ENCODE measurements around the gene GMPR2. TPM values are rescaled to one million over a fixed set of nuclear protein-coding genes. Genes with fewer than 3 reads are reported as not detected.

The GMPR2 gene
- total and polyA plus RNA-seq, 2 of the 13 experiments (the other 11 are each of a cell fraction or from before 2014, with no cell fraction given): 210 to 273 TPM

- TF ChIP-seq, protein P1, sequence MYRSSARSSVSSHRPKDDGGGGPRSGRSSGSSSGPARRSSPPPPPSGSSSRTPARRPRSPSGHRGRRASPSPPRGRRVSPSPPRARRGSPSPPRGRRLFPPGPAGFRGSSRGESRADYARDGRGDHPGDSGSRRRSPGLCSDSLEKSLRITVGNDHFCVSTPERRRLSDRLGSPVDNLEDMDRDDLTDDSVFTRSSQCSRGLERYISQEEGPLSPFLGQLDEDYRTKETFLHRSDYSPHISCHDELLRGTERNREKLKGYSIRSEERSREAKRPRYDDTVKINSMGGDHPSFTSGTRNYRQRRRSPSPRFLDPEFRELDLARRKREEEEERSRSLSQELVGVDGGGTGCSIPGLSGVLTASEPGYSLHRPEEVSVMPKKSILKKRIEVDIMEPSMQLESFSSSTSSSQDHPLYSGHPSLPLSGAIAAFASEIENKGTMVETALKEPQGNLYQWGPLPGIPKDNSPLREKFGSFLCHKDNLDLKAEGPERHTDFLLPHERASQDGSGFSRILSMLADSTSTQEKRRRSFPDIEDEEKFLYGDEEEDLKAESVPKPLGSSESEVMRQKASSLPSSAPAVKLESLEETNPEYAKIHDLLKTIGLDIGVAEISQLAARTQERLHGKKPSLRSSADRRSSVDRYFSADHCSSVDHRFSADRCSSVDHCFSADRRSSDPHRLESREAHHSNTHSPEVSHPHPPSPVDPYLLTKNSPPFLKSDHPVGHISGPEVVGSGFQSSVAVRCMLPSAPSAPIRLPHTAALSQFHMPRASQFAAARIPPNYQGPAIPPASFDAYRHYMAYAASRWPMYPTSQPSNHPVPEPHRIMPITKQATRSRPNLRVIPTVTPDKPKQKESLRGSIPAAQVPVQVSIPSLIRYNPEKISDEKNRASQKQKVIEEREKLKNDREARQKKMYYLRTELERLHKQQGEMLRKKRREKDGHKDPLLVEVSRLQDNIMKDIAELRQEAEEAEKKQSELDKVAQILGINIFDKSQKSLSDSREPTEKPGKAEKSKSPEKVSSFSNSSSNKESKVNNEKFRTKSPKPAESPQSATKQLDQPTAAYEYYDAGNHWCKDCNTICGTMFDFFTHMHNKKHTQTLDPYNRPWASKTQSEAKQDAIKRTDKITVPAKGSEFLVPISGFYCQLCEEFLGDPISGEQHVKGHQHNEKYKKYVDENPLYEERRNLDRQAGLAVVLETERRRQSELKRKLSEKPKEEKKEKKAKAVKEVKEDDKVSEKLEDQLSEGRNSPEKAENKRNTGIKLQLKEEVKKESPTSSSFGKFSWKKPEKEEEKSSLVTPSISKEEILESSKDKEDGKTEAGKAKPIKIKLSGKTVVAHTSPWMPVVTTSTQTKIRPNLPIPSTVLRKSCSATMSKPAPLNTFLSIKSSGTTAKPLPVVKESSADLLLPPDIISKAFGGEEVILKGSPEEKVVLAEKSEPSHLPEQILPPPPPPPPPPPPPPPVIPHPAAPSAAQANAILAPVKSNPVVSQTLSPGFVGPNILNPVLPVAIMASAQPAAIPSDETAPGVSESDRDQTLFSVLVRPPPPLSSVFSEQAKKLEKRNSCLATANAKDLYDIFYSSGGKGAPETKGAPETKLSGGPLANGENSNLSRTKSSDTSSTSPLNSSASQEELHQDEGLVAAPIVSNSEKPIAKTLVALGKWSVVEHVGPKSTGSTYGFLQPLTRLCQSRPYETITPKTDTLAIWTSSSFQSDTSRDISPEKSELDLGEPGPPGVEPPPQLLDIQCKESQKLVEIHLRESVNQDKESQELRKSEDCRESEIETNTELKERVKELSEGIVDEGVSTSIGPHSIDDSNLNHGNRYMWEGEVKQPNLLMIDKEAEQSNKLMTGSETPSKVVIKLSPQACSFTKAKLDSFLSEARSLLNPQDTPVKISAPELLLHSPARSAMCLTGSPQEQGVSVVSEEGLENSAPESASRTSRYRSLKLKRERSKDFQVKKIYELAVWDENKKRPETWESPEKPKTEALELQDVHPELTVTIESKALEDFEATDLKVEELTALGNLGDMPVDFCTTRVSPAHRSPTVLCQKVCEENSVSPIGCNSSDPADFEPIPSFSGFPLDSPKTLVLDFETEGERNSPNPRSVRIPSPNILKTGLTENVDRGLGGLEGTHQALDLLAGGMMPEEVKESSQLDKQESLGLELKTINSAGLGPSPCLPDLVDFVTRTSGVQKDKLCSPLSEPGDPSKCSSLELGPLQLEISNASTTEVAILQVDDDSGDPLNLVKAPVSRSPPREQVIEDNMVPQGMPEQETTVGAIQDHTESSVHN (CRISPR knock-in tag; IDR thresholded peaks at IDR 0.05): peak; percentile 97
- TF ChIP-seq ZNF343 (CRISPR knock-in tag; IDR thresholded peaks at IDR 0.05): peak; percentile 99
- peak; percentile 98 for TF ChIP-seq ASH2L (IDR thresholded peaks at IDR 0.05; ENCODE audit: insufficient read length, low read depth, low read length)
- peak; percentile 92 for TF ChIP-seq THAP7 (CRISPR knock-in tag; IDR thresholded peaks at IDR 0.05)
- TF ChIP-seq KLF16 (CRISPR knock-in tag; IDR thresholded peaks at IDR 0.05): peak; percentile 81 to 93
- TF ChIP-seq, protein P2, sequence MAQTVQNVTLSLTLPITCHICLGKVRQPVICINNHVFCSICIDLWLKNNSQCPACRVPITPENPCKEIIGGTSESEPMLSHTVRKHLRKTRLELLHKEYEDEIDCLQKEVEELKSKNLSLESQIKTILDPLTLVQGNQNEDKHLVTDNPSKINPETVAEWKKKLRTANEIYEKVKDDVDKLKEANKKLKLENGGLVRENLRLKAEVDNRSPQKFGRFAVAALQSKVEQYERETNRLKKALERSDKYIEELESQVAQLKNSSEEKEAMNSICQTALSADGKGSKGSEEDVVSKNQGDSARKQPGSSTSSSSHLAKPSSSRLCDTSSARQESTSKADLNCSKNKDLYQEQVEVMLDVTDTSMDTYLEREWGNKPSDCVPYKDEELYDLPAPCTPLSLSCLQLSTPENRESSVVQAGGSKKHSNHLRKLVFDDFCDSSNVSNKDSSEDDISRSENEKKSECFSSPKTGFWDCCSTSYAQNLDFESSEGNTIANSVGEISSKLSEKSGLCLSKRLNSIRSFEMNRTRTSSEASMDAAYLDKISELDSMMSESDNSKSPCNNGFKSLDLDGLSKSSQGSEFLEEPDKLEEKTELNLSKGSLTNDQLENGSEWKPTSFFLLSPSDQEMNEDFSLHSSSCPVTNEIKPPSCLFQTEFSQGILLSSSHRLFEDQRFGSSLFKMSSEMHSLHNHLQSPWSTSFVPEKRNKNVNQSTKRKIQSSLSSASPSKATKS (CRISPR knock-in tag; IDR thresholded peaks at IDR 0.05): no peak
- TF ChIP-seq RBM22 (optimal IDR thresholded peaks at IDR 0.05; ENCODE audit: low read length): peak; percentile 90
- 0 out of 2 replicates have a peak, but pooled peaks have one; percentile 57 for TF ChIP-seq ZNF292 (CRISPR knock-in tag; IDR thresholded peaks at IDR 0.05; ENCODE audit: borderline replicate concordance, low read depth)
- no peak for TF ChIP-seq ATM (IDR thresholded peaks at IDR 0.05; ENCODE audit: borderline replicate concordance)
- peak; percentile 91 for TF ChIP-seq ZFX (CRISPR knock-in tag; IDR thresholded peaks at IDR 0.05; ENCODE audit: low read depth)
- TF ChIP-seq ZNF354B (CRISPR knock-in tag; IDR thresholded peaks at IDR 0.05): no peak
- peak; percentile 86; the same call in 1 of the 2 replicates for TF ChIP-seq GATA4 (IDR thresholded peaks at IDR 0.05; ENCODE audit: borderline replicate concordance, low read depth)
- peak; percentile 99 for TF ChIP-seq HOXA3 (CRISPR knock-in tag; IDR thresholded peaks at IDR 0.05)
- TF ChIP-seq ZNF124 (CRISPR knock-in tag; IDR thresholded peaks at IDR 0.05): peak; percentile 24; the same call in 1 of the 2 replicates
- TF ChIP-seq SRSF4 (IDR thresholded peaks at IDR 0.05; ENCODE audit: low read depth, low read length, poor library complexity, severe bottlenecking): peak; percentile 84
- TF ChIP-seq RARG (CRISPR knock-in tag; IDR thresholded peaks at IDR 0.05; ENCODE audit: low read depth): no peak
- TF ChIP-seq ZC3H13 (CRISPR knock-in tag; IDR thresholded peaks at IDR 0.05): peak; percentile 96
Measured at GRCh38 chr14:24212924-24213865, 19.5 kb upstream of the GMPR2 start, which contains the start of gene CHMP4A (continued).
